Left lung (tissue), 14 donors: ENCODE results near the gene CIART. TPM values are rescaled to one million over a fixed set of nuclear protein-coding genes. Genes with fewer than 3 reads are reported as not detected.
A peak's percentile ranks its signal among the peaks of the same experiment; 100 is the strongest.
"Not testable (repeated sequence)": the region's sequence is repeated elsewhere in the genome, so short reads cannot be mapped to it uniquely, and the experiment has no call there.

Experiments used
- ATAC-seq: fragments of 200-7000 bp; cut with Tn5 transposase; one replicate; pipeline ENCODE4 v1.9.1; 2020; ENCODE audit warnings: moderate library complexity
- DNase-seq, 4 donors: peaks; one replicate each; pipeline ENCODE4 v3.0.0-alpha.2; 2013 to 2020
- H3K27ac ChIP-seq, 2 donors: fragments of 200-600 bp; sonication (generic) in 1 of 2; one replicate each; pipeline versions ENCODE4 v1.5.0 to v1.8.0; 2020 to 2021
- H3K27me3 ChIP-seq, 2 donors: fragments of 200-600 bp; sonication (generic) in 1 of 2; one replicate each; pipeline versions ENCODE4 v1.5.0 to v1.8.0; 2020 to 2021
- H3K36me3 ChIP-seq, 2 donors: fragments of 200-600 bp; sonication (generic) in 1 of 2; one replicate each; pipeline versions ENCODE4 v1.5.0 to v1.8.0; 2020 to 2021
- H3K4me1 ChIP-seq, 2 donors: fragments of 200-600 bp; one replicate each; pipeline ENCODE4 v1.8.0; 2021
- H3K4me3 ChIP-seq, 2 donors: fragments of 200-600 bp; sonication (generic) in 1 of 2; one replicate each; pipeline versions ENCODE4 v1.5.0 to v1.8.0; 2020 to 2021; ENCODE audit warnings: mild to moderate bottlenecking in 1 of 2
- H3K9me3 ChIP-seq, 2 donors: fragments of 200-600 bp; sonication (generic) in 1 of 2; one replicate each; pipeline versions ENCODE4 v1.5.0 to v1.8.0; 2020 to 2021
- CTCF ChIP-seq, 2 donors: fragments of 200-600 bp; sonication (generic) in 1 of 2; IDR thresholded peaks; one replicate each; pipeline versions ENCODE4 v1.5.0 to v1.8.0; 2021; ENCODE audit warnings: antibody characterized with exemption in 2 of 2
- intact Hi-C, 2 donors: fragments of 100-400 bp; cut with DNase I; formaldehyde crosslinking; loops; one replicate each; pipeline versions ENCODE4 v1.11.2 to v1.14.2; 2022
- long read RNA-seq, 12 donors: library from polyadenylated mRNA in 2 of 12; unstranded in 2 of 12; transcript quantifications; one replicate each; pipeline ENCODE4 v2.0.0 and lab custom pipeline, GENCODE V29; 2019 to 2026
- polyA plus RNA-seq, 6 donors: library from polyadenylated mRNA; unstranded; fragments of 120-200 nt; gene quantifications; one replicate each; pipeline ENCODE4 v1.2.1, GENCODE V29; 2013; ENCODE audit not compliant: insufficient read length in 6 of 6
- total RNA-seq, 2 donors: library from RNA; stranded (reverse); fragmentation: NEBNext Ultra II Directional; extraction: Animal tissue kit (Norgen Biotek cat#: 25700); gene quantifications; one replicate each; pipeline ENCODE4 v1.2.1, GENCODE V29; 2021
- donor health status: DM: no; HTN: yes; CAD: no.
- donor health status: DM: no; HTN: no; CAD: no.

CIART gene
- total RNA-seq: 1 to 10 TPM; 3.4 to 3.9 TPM
- 10 to 100 TPM in 2 of 6 donors, 1 to 10 TPM in 4; 7.1 to 13.2 (median 8.7) TPM for polyA plus RNA-seq
- long read RNA-seq, donor 1, partial matches to known transcripts: 0 of 2 reads
- long read RNA-seq, donor 1, other reads (novel, unspliced or antisense): 0 of 2 reads
- long read RNA-seq, donor 2, partial matches to known transcripts: 0 of 5 reads
- long read RNA-seq, donor 2, other reads (novel, unspliced or antisense): 0 of 5 reads
- long read RNA-seq, donor 3, partial matches to known transcripts: 0 of 1 reads
- long read RNA-seq, donor 3, other reads (novel, unspliced or antisense): 0 of 1 reads
- long read RNA-seq, donor 4, partial matches to known transcripts: 0 of 1 reads
- long read RNA-seq, donor 4, other reads (novel, unspliced or antisense): 0 of 1 reads
- long read RNA-seq, donor 5, partial matches to known transcripts: 0 of 3 reads
- long read RNA-seq, donor 5, other reads (novel, unspliced or antisense): 0 of 3 reads
- long read RNA-seq, donor 6, partial matches to known transcripts: 0 of 4 reads
- long read RNA-seq, donor 6, other reads (novel, unspliced or antisense): 0 of 4 reads
- long read RNA-seq, donor 7, partial matches to known transcripts: 0 of 5 reads
- long read RNA-seq, donor 7, other reads (novel, unspliced or antisense): 0 of 5 reads
- long read RNA-seq, donor 8: 0 reads
- long read RNA-seq, donor 9: 0 reads
- long read RNA-seq, donor 10, partial matches to known transcripts: 0 of 2 reads
- long read RNA-seq, donor 10, other reads (novel, unspliced or antisense): 1 of 2 reads
- long read RNA-seq, donor 11: 0 reads
- long read RNA-seq, donor 12, partial matches to known transcripts: 0 of 3 reads
- long read RNA-seq, donor 12, other reads (novel, unspliced or antisense): 0 of 3 reads

GRCh38 chr1:150281758-150282557 is at the start of gene CIART:
Gene CIART (plus strand): TSS chr1:150282554. CDS start chr1:150283268, 714 bp downstream.
- H3K4me1 ChIP-seq: peaks cover 0 to 20% of the 10 kb centered on the region in 2 donors
- intact Hi-C loops: no loop called here
- ATAC-seq (peak; percentile 96), DNase-seq (peak; percentile 83 to 96 (median 88))
- no peaks in the 10 kb centered on the region for H3K36me3 ChIP-seq
- TF ChIP-seq CTCF (IDR thresholded peaks at IDR 0.05): no peak
- H3K27me3 ChIP-seq: peaks cover 0 to 19% of the 10 kb centered on the region in 2 donors
- H3K9me3 ChIP-seq: no peaks in the 10 kb centered on the region
- H3K27ac ChIP-seq: peak within 1 kb of the TSS; percentile 60 to 75
- peak within 1 kb of the TSS; percentile 46 to 47 for H3K4me3 ChIP-seq

GRCh38 chr1:150232921-150233320 is 49.4 kb upstream of the CIART start:
- Histone ChIP-seq H3K27ac (peak overlapping the region; percentile 92 to 98), H3K4me1 (peaks cover 8 to 24% of the 10 kb centered on the region in 2 donors), H3K36me3 (peaks cover 0 to 31% of the 10 kb centered on the region in 2 donors)
- intact Hi-C loops, ATAC-seq, DNase-seq, H3K9me3 ChIP-seq, H3K4me3 ChIP-seq, H3K27me3 ChIP-seq: not testable (repeated sequence)

GRCh38 chr1:150233359-150234308 is 48.7 kb upstream of the CIART start:
- peak overlapping the region; percentile 92 to 98 for H3K27ac ChIP-seq
- no peaks in the 10 kb centered on the region for H3K9me3 ChIP-seq
- peak in 2 of 4 donors; percentile 53 to 76 for DNase-seq
- H3K4me1 ChIP-seq: peaks cover 8 to 24% of the 10 kb centered on the region in 2 donors
- intact Hi-C loops: no loop called here
- H3K4me3 ChIP-seq: peak overlapping the region; percentile 71 to 75
- peaks cover 0 to 24% of the 10 kb centered on the region in 2 donors for H3K36me3 ChIP-seq
- ATAC-seq: peak; percentile 38
- TF ChIP-seq CTCF (IDR thresholded peaks at IDR 0.05): no peak
- H3K27me3 ChIP-seq: no peaks in the 10 kb centered on the region

GRCh38 chr1:150234309-150234565 is 48.1 kb upstream of the CIART start:
- Histone ChIP-seq H3K27me3 (no peaks in the 10 kb centered on the region), H3K9me3 (no peaks in the 10 kb centered on the region), H3K36me3 (peaks cover 0 to 20% of the 10 kb centered on the region in 2 donors), H3K4me3 (peak overlapping the region; percentile 71 to 75), H3K4me1 (peaks cover 8 to 24% of the 10 kb centered on the region in 2 donors), H3K27ac (peak overlapping the region; percentile 92 to 98)
- no peak for DNase-seq
- TF ChIP-seq CTCF (IDR thresholded peaks at IDR 0.05): no peak
- ATAC-seq: peak; percentile 3
- intact Hi-C loops: no loop called here
